Gastrocnemius medialis (tissue), 4 donors: ENCODE data around the gene CBX7. TPM values are rescaled to one million over a fixed set of nuclear protein-coding genes. Genes with fewer than 3 reads are reported as not detected.

Source experiments
- ATAC-seq, 2 donors: fragments of 150-250 bp; one replicate each; pipeline ENCODE4 v1.9.1; 2016
- DNase-seq, 2 donors: peaks; one replicate each; pipeline ENCODE4 v3.0.0-alpha.2; 2019
- H3K27ac ChIP-seq, 4 donors: fragments of 200-600 bp; sonication (generic); 1 replicate in 1 of 4; 2 replicates in 3 of 4; pipeline ENCODE4 v1.5.1; 2016 to 2018; ENCODE audit warnings: mild to moderate bottlenecking in 2 of 4, moderate library complexity in 1 of 4
- H3K27me3 ChIP-seq, 3 donors: fragments of 200-600 bp; sonication (generic) in 2 of 3; 1 replicate in 1 of 3; 2 replicates in 2 of 3; pipeline versions ENCODE4 v1.5.1 to v1.6.0; 2016 to 2019; ENCODE audit warnings: mild to moderate bottlenecking in 1 of 3, moderate library complexity in 1 of 3
- H3K36me3 ChIP-seq, 2 donors: fragments of 200-600 bp; sonication (generic) in 1 of 2; one replicate each; pipeline ENCODE4 v1.5.1; 2017 to 2018
- H3K4me1 ChIP-seq, 2 donors: fragments of 200-600 bp; sonication (generic) in 1 of 2; one replicate each; pipeline ENCODE4 v1.5.1; 2016 to 2017; ENCODE audit warnings: mild to moderate bottlenecking in 2 of 2
- H3K4me3 ChIP-seq, 4 donors: fragments of 200-600 bp; sonication (generic) in 3 of 4; 1 replicate in 1 of 4; 2 replicates in 3 of 4; pipeline ENCODE4 v1.5.1; 2016 to 2019; ENCODE audit warnings: mild to moderate bottlenecking in 2 of 4
- H3K9me3 ChIP-seq, 3 donors: fragments of 200-600 bp; sonication (generic) in 2 of 3; 1 replicate in 1 of 3; 2 replicates in 2 of 3; pipeline ENCODE4 v1.5.1; 2016 to 2019
- CTCF ChIP-seq, 5 experiments: fragments of 450-650 bp in 3 of 5; fragments of 200-600 bp in 2 of 5; sonication (generic) in 2 of 5; IDR thresholded peaks in 4 of 5; conservative IDR thresholded peaks in 1 of 5; 1 replicate in 4 of 5; 2 replicates in 1 of 5; pipeline ENCODE4 v1.5.1; 2016 to 2019; ENCODE audit warnings: antibody characterized with exemption in 5 of 5, mild to moderate bottlenecking in 3 of 5, moderate library complexity in 3 of 5
- POLR2A ChIP-seq, 2 donors: fragments of 450-650 bp; IDR thresholded peaks; one replicate each; pipeline ENCODE4 v1.6.1; 2017; ENCODE audit warnings: antibody characterized with exemption in 2 of 2, mild to moderate bottlenecking in 2 of 2, moderate library complexity in 2 of 2
- in situ Hi-C, 4 donors: fragments of 200-750 bp; cut with MboI; loops; one replicate each; pipeline versions ENCODE4 v1.15.0 to v1.8.0; 2017; ENCODE audit warnings: low sequenced_read_pairs in 4 of 4
- intact Hi-C: fragments of 100-400 bp; cut with DNase I; formaldehyde crosslinking; loops from one replicate; pipeline ENCODE4 v1.15.1; 2023; ENCODE audit warnings: low total_unique reads
- total RNA-seq, 4 donors: library from RNA; depleted of rRNA; stranded (reverse); fragments of >200 nt; gene quantifications; one replicate each; pipeline versions ENCODE4 v1.1.0 to v1.2.3, GENCODE V29; 2016

The CBX7 gene
- total RNA-seq, 4 donors from 2014 or later, result 52.4 to 78.1 (median 62.3) TPM

DNA sequence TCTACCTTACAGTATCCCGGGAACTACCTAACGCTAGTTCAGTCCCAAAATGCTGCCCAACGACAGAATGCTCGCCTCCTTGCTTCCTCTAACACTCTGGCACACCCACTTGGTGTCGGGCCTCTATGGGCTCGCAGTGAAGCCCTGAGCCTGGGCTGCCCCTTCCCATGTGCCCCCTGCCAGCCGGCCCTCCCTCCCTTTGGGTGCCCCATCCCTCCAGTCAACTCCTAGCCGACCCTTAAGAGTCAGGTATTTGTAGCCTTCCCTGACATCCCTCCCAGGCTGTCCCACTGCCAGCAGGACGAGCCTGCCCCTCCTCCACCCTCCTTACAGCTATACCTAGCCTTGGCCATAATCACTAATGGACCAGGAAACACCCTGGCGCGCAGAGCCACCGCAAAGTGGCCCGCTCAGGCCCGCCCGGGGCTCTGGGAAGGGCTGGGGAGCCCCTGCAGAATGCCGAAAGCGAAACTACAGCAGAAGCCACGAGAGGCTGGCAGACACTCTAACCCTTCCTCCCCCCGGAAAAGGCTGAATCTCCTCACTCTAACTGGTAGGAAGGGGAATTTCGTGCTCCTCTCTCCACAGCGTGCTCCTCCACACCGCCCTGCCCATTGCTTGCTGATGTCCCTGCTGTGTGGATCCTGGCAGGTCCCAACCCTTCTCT is 8.2 kb downstream of the CBX7 start:
- DNase-seq, result no peak
- peak overlapping the region; percentile 38 to 99 (median 96) for H3K27ac ChIP-seq
- H3K9me3 ChIP-seq, result no peaks in the 10 kb centered on the region
- no peak for ATAC-seq
- no peaks in the 10 kb centered on the region for H3K27me3 ChIP-seq
- H3K4me1 ChIP-seq, result peaks cover 32 to 34% of the 10 kb centered on the region in 2 donors
- peaks cover 0 to 2% of the 10 kb centered on the region in 2 donors for H3K36me3 ChIP-seq
- TF ChIP-seq POLR2A (IDR thresholded peaks at IDR 0.05) (no peak), CTCF (IDR thresholded peaks at IDR 0.05 in 4 of 5, conservative IDR thresholded peaks at IDR 0.05 in 1 of 5) (no peak)
- peak overlapping the region; percentile 81 to 96 (median 92) for H3K4me3 ChIP-seq
- intact Hi-C loops (no loop called here), in situ Hi-C loops (no loop called here)

DNA sequence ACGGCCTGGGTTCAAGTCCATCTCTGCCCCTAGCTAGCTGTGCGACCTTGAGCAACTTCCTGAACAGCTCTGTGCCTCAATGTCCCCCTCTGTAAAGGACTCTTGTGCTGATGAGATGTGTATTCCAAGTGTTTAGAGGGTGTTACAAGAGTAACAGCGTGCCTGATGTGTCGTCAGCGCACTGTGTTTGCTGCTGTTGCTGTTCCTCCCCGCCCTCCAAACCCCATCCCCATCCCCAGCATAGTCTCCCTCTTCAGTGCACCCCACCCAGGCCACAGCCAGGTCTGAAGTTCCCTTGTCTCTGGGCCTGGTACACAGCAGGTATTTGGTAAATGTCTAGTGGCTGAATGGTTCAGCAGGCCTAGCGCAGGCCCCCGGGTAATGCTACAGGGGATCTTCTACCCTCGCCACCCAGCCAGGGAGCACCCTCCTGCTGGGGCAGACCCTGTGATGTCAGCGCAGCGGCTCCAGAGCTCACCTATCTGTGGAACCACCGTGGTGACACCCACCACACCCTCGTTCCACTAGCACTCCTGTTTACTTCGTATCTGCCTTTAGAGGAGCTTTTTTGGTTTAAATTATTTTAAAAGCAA is 10.3 kb downstream of the CBX7 start:
- no peak overlapping the region for H3K27ac ChIP-seq
- no peaks in the 10 kb centered on the region for H3K27me3 ChIP-seq
- TF ChIP-seq CTCF (IDR thresholded peaks at IDR 0.05 in 4 of 5, conservative IDR thresholded peaks at IDR 0.05 in 1 of 5) (no peak), POLR2A (IDR thresholded peaks at IDR 0.05) (no peak)
- intact Hi-C loops, result no loop called here
- no peak overlapping the region for H3K4me3 ChIP-seq
- ATAC-seq, result no peak
- no peaks in the 10 kb centered on the region for H3K9me3 ChIP-seq
- in situ Hi-C loops, result no loop called here
- DNase-seq, result no peak
- H3K36me3 ChIP-seq, result peaks cover 0 to 4% of the 10 kb centered on the region in 2 donors
- H3K4me1 ChIP-seq, result peaks cover 22 to 33% of the 10 kb centered on the region in 2 donors

GRCh38 chr22:39139933-39140332 is 12.5 kb downstream of the CBX7 start:
- TF ChIP-seq CTCF (IDR thresholded peaks at IDR 0.05 in 4 of 5, conservative IDR thresholded peaks at IDR 0.05 in 1 of 5), result no peak
- TF ChIP-seq POLR2A (IDR thresholded peaks at IDR 0.05), result no peak
- H3K27me3 ChIP-seq, result no peaks in the 10 kb centered on the region
- H3K4me3 ChIP-seq, result no peak overlapping the region
- in situ Hi-C loops, result no loop called here
- peaks cover 0 to 4% of the 10 kb centered on the region in 2 donors for H3K36me3 ChIP-seq
- H3K27ac ChIP-seq, result no peak overlapping the region
- DNase-seq, result no peak
- intact Hi-C loops, result no loop called here
- ATAC-seq, result no peak
- no peaks in the 10 kb centered on the region for H3K9me3 ChIP-seq
- H3K4me1 ChIP-seq, result peaks cover 14 to 15% of the 10 kb centered on the region in 2 donors

GRCh38 chr22:39138357-39138997 is 14.0 kb downstream of the CBX7 start:
- in situ Hi-C loops (no loop called here), intact Hi-C loops (no loop called here)
- ATAC-seq, result no peak
- Histone ChIP-seq H3K9me3 (no peaks in the 10 kb centered on the region), H3K4me1 (peaks cover under 1 to 4% of the 10 kb centered on the region in 2 donors), H3K4me3 (no peak overlapping the region), H3K36me3 (peaks cover 0 to 13% of the 10 kb centered on the region in 2 donors), H3K27me3 (no peaks in the 10 kb centered on the region), H3K27ac (no peak overlapping the region)
- no peak for TF ChIP-seq CTCF (IDR thresholded peaks at IDR 0.05 in 4 of 5, conservative IDR thresholded peaks at IDR 0.05 in 1 of 5)
- no peak for TF ChIP-seq POLR2A (IDR thresholded peaks at IDR 0.05)
- no peak for DNase-seq
